DMS53 (cell line): Measurements from ENCODE around the gene ACBD6.

ENCODE experiments used
- DNase-seq: peaks from one replicate; lab custom pipeline; 2025; lab: John Stamatoyannopoulos, UW

The ACBD6 gene

GRCh38 chr1:180239145-180240096, 263.0 kb downstream of the ACBD6 start:
- no peak for DNase-seq

- no peak for DNase-seq
Measured at GRCh38 chr1:180238675-180239074, 263.7 kb downstream of the ACBD6 start.
